HCT116 (cell line): ENCODE measurements around the gene NCBP2. TPM values are rescaled to one million over a fixed set of nuclear protein-coding genes. Genes with fewer than 3 reads are reported as not detected.

Experiments used
- ATAC-seq: fragments of 200-7000 bp; cut with Tn5 transposase; 2 replicates; pipeline ENCODE4 v1.9.1; 2020; ENCODE audit warnings: mild to moderate bottlenecking, moderate library complexity
- BruUV-seq: library from RNA; stranded (reverse); fragments of 400-500 nt; replicated peaks from 2 replicates; lab custom pipeline; 2021; lab: Mats Ljungman, UMichigan
- CTCF ChIA-PET: fragments of 300-600 bp; sonication (Branson Sonifier 250); formaldehyde crosslinking; loops from one replicate; lab custom pipeline; 2021; ENCODE audit warnings: antibody characterized with exemption; lab: Charles Lee
- POLR2A ChIA-PET: fragments of 300-600, 350-600 bp; sonication (Branson Sonifier 250); formaldehyde crosslinking; loops from one replicate; lab custom pipeline; 2021; ENCODE audit warnings: antibody characterized with exemption; lab: Charles Lee
- RAD21 ChIA-PET, 2 experiments: fragments of 300-600 bp; sonication (Branson Sonifier 250); formaldehyde crosslinking; loops; one replicate each; lab custom pipeline; 2023; ENCODE audit warnings: low total read pairs in 2 of 2; ENCODE audit not compliant: uncharacterized antibody in 2 of 2, unreplicated experiment in 2 of 2, low non-redundant PET in 1 of 2; lab: Charles Lee
- DNase-seq: peaks from one replicate; pipeline ENCODE4 v3.0.0-alpha.2; 2010; ENCODE audit warnings: low read depth, low spot score
- H2AFZ ChIP-seq: fragments of 200-600 bp; shearing (Covaris generic), sonication (generic); 2 replicates; pipeline ENCODE4 v1.6.1; 2017; ENCODE audit warnings: low read depth, mixed run types, mixed read lengths, antibody characterized with exemption, low read length; ENCODE audit not compliant: poor library complexity, severe bottlenecking
- H3K27ac ChIP-seq: 2 replicates; pipeline ENCODE4 v1.5.1; 2012; ENCODE audit warnings: low read depth, low read length
- H3K27me3 ChIP-seq: fragments of 200-600 bp; sonication (generic); 2 replicates; pipeline ENCODE4 v1.6.1; 2016; ENCODE audit warnings: mixed run types, low read length, mixed read lengths; ENCODE audit not compliant: insufficient read depth
- H3K36me3 ChIP-seq, 2 experiments: fragments of 200-500 bp in 1 of 2; fragments of 200-600 bp in 1 of 2; sonication (Bioruptor generic) in 1 of 2; sonication (generic) in 1 of 2; 2 replicates each; pipeline versions ENCODE4 v1.5.1 to v1.6.1; 2014 to 2016; ENCODE audit warnings: low read length in 2 of 2, inconsistent platforms in 1 of 2, mixed read lengths in 1 of 2, mixed run types in 1 of 2; ENCODE audit not compliant: insufficient read depth in 2 of 2, control insufficient read depth in 1 of 2
- H3K4me1 ChIP-seq, 2 experiments: fragments of 200-600 bp in 1 of 2; sonication (generic) in 1 of 2; 2 replicates each; pipeline versions ENCODE4 v1.5.1 to v1.6.1; 2012 to 2017; ENCODE audit warnings: low read length in 2 of 2, inconsistent platforms in 1 of 2, mild to moderate bottlenecking in 1 of 2, mixed read lengths in 1 of 2, mixed run types in 1 of 2, moderate library complexity in 1 of 2; ENCODE audit not compliant: insufficient read depth in 2 of 2, control insufficient read depth in 1 of 2
- H3K4me2 ChIP-seq: fragments of 200-600 bp; sonication (generic); 2 replicates; pipeline ENCODE4 v1.6.1; 2017; ENCODE audit warnings: mixed run types, low read length, mixed read lengths
- H3K4me3 ChIP-seq, 2 experiments: fragments of 200-600 bp in 1 of 2; sonication (generic) in 1 of 2; replicated peaks in 1 of 2; 2 replicates each; pipeline ENCODE4 v1.5.1; 2011 to 2016; ENCODE audit warnings: low read length in 2 of 2, control low read depth in 1 of 2, low read depth in 1 of 2, mild to moderate bottlenecking in 1 of 2, mixed read lengths in 1 of 2, mixed run types in 1 of 2
- H3K79me2 ChIP-seq: fragments of 200-600 bp; sonication (generic); 2 replicates; pipeline ENCODE4 v1.6.1; 2017; ENCODE audit warnings: mild to moderate bottlenecking, mixed run types, low read length, moderate library complexity, mixed read lengths; ENCODE audit not compliant: insufficient read depth
- H3K9ac ChIP-seq: fragments of 200-600 bp; sonication (generic); 2 replicates; pipeline ENCODE4 v1.6.1; 2016; ENCODE audit warnings: low read length, mixed read lengths
- H3K9me2 ChIP-seq: fragments of 200-600 bp; sonication (generic), shearing (Covaris generic); 2 replicates; pipeline ENCODE4 v1.6.1; 2017; ENCODE audit warnings: mixed run types, mild to moderate bottlenecking, moderate library complexity; ENCODE audit not compliant: insufficient read depth
- H3K9me3 ChIP-seq, 2 experiments: fragments of 200-500 bp in 1 of 2; fragments of 200-600 bp in 1 of 2; sonication (Bioruptor generic) in 1 of 2; sonication (generic) in 1 of 2; 2 replicates each; pipeline ENCODE4 v1.6.1; 2014 to 2017; ENCODE audit warnings: low read length in 2 of 2, mixed read lengths in 2 of 2, inconsistent platforms in 1 of 2, low read depth in 1 of 2, mild to moderate bottlenecking in 1 of 2, mixed run types in 1 of 2, moderate library complexity in 1 of 2; ENCODE audit not compliant: control insufficient read depth in 1 of 2, insufficient read depth in 1 of 2
- H4K20me1 ChIP-seq: fragments of 200-600 bp; sonication (generic), shearing (Covaris generic); 2 replicates; pipeline ENCODE4 v1.6.1; 2017; ENCODE audit warnings: mixed run types, mild to moderate bottlenecking, moderate library complexity; ENCODE audit not compliant: insufficient read depth
- CBX3 ChIP-seq: IDR thresholded peaks from 2 replicates; pipeline ENCODE4 v1.6.1; 2012; ENCODE audit warnings: low read depth
- CEBPB ChIP-seq: IDR thresholded peaks from 2 replicates; pipeline ENCODE4 v1.6.1; 2012; ENCODE audit warnings: low read depth
- ELF1 ChIP-seq: IDR thresholded peaks from 2 replicates; pipeline ENCODE4 v1.6.1; 2012; ENCODE audit warnings: low read depth, borderline replicate concordance
- EZH2 ChIP-seq: fragments of 200-600 bp; sonication (generic); IDR thresholded peaks from 2 replicates; pipeline ENCODE4 v1.6.1; 2017; ENCODE audit warnings: antibody characterized with exemption, mixed run types
- EZH2phosphoT487 ChIP-seq: fragments of 200-600 bp; IDR thresholded peaks from 2 replicates; pipeline ENCODE4 v1.6.1; 2018; ENCODE audit warnings: antibody characterized with exemption, borderline replicate concordance
- JUND ChIP-seq: IDR thresholded peaks from 2 replicates; pipeline ENCODE4 v1.6.1; 2012
- POLR2A ChIP-seq: IDR thresholded peaks from 2 replicates; pipeline ENCODE4 v1.7.0; 2011; ENCODE audit warnings: borderline replicate concordance; ENCODE audit not compliant: insufficient read depth, insufficient read length; ENCODE audit errors: extremely low read depth
- YY1 ChIP-seq: IDR thresholded peaks from 2 replicates; pipeline ENCODE4 v1.6.1; 2011; ENCODE audit warnings: low read length, low read depth, moderate library complexity, mild to moderate bottlenecking; ENCODE audit not compliant: insufficient replicate concordance; ENCODE audit errors: extremely low read depth
- ZFX ChIP-seq: fragments of 450-650 bp; IDR thresholded peaks from 2 replicates; pipeline ENCODE4 v1.6.1; 2017
- intact Hi-C: fragments of 100-400 bp; cut with micrococcal nuclease; formaldehyde crosslinking; loops from 2 replicates; pipeline ENCODE4 v1.10.0; 2022
- total RNA-seq: library from RNA; stranded (reverse); gene quantifications from one replicate; pipeline ENCODE4 v1.2.1, GENCODE V29; 2021; ENCODE audit not compliant: unreplicated experiment
- TF ChIP-seq, protein P1 (sequence below), 3 experiments: fragments of 200-600 bp in 1 of 3; sonication (generic) in 1 of 3; IDR thresholded peaks in 2 of 3; conservative IDR thresholded peaks in 1 of 3; 2 replicates each; pipeline ENCODE4 v1.5.1; 2012 to 2017; ENCODE audit warnings: low read depth in 2 of 3, low read length in 2 of 3, antibody characterized with exemption in 1 of 3, borderline replicate concordance in 1 of 3, control low read depth in 1 of 3, mild to moderate bottlenecking in 1 of 3, mixed read lengths in 1 of 3, mixed run types in 1 of 3, moderate library complexity in 1 of 3; ENCODE audit not compliant: insufficient read depth in 1 of 3

The NCBP2 gene
- total RNA-seq, 1 experiment from 2014 or later, result 82.4 TPM

DNA sequence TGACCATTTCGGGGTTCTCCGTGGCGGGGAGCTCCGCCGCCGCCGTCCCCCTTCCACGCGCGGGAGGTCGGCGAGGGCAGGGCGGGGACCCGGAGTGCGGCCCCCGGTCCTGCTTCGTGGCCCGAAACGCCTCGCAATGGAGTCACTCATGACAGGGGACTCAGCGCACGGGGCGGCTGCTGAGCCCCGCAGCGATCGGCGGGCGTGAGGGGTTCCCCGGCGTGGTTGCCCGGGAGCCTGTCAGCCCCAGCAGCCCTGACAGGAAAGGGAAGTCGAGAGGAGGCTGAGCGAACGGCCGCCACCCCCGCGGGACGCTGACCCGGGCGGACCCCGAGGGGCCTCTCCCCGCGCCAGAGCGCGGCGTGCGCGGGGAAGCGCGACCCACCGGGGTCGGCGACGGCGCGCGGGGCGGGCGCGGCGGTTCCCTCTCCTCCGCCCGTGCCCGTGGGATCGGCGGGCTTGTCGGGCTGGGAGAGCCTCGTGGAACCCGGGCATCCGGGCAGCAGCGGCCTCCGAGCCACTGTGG lies 26.9 kb upstream of the NCBP2 start:
- Histone ChIP-seq H3K9me3 (no peaks in the 10 kb centered on the region), H3K36me3 (no peaks in the 10 kb centered on the region), H3K9me2 (no peaks in the 10 kb centered on the region), H3K4me2 (peak overlapping the region; percentile 97), H3K79me2 (no peaks in the 10 kb centered on the region), H3K27me3 (no peaks in the 10 kb centered on the region), H2AFZ (peak overlapping the region; percentile 16), H4K20me1 (no peaks in the 10 kb centered on the region), H3K4me1 (peaks cover 7 to 21% of the 10 kb centered on the region in 2 experiments; a peak in 2 of 4 replicates), H3K4me3 (peak overlapping the region; percentile 47 to 67), H3K9ac (peak overlapping the region; percentile 64), H3K27ac (peak overlapping the region; percentile 47; the same call in 1 of the 2 replicates)
- ATAC-seq (peak; percentile 39), DNase-seq (no peak)
- intact Hi-C loops, result loop anchor here (5.0 kb wide), 1 partner anchor 442 kb away; no protein-coding TSS in a partner anchor
- BruUV-seq, result no TSS peak
- TF ChIP-seq ZFX, result no peak
- TF ChIP-seq CBX3, result no peak
- no peak for TF ChIP-seq YY1
- TF ChIP-seq, protein P1, sequence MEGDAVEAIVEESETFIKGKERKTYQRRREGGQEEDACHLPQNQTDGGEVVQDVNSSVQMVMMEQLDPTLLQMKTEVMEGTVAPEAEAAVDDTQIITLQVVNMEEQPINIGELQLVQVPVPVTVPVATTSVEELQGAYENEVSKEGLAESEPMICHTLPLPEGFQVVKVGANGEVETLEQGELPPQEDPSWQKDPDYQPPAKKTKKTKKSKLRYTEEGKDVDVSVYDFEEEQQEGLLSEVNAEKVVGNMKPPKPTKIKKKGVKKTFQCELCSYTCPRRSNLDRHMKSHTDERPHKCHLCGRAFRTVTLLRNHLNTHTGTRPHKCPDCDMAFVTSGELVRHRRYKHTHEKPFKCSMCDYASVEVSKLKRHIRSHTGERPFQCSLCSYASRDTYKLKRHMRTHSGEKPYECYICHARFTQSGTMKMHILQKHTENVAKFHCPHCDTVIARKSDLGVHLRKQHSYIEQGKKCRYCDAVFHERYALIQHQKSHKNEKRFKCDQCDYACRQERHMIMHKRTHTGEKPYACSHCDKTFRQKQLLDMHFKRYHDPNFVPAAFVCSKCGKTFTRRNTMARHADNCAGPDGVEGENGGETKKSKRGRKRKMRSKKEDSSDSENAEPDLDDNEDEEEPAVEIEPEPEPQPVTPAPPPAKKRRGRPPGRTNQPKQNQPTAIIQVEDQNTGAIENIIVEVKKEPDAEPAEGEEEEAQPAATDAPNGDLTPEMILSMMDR (IDR thresholded peaks at IDR 0.05 in 2 of 3, conservative IDR thresholded peaks at IDR 0.05 in 1 of 3; ENCODE audit: borderline replicate concordance in 1 of 3, insufficient read depth in 1 of 3, low read depth in 2 of 3, low read length in 2 of 3), result no peak
- no peak for TF ChIP-seq JUND
- TF ChIP-seq CEBPB, result no peak
- TF ChIP-seq EZH2, result no peak
- TF ChIP-seq EZH2phosphoT487, result no peak
- no peak for TF ChIP-seq ELF1
- no peak for TF ChIP-seq POLR2A
- ChIA-PET CTCF (interaction anchor here (0.7 to 2.4 kb wide), 3 partner anchors 360 to 447 kb away, joined by 3 to 18 read pairs (median 3); no protein-coding TSS in a partner anchor), RAD21 (interaction anchor here (1.0 kb wide), 2 partner anchors 360 kb away, joined by 3 to 4 read pairs; no protein-coding TSS in a partner anchor), POLR2A (no interaction called here)
